ENCODE data around the gene IWS1.

Gene IWS1

DNA sequence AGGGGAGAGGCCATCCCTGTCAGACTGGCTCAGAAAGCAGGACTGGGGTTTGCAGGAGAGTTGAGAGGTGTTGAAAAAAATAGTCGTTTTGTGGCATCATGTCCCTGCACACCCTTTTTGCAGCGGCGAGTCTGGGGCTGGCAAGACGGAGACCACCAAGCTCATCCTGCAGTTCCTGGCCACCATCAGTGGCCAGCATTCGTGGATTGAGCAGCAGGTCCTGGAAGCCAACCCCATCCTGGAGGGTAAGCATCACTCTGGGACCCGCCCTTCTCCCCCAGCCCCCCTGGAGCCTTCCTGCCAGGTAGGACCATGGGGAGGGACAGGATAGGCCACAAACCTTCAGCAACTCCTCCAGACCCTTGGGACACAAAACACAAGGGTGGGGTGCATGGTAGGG lies 43.4 kb upstream of the IWS1 start:
- no peak overlapping the region for H3K9ac ChIP-seq (ENCODE audit: low read depth in 1 of 2, low read length in 2 of 2)
- no peak overlapping the region for H3K27ac ChIP-seq (ENCODE audit: low read depth in 2 of 2, low read length in 2 of 2)
- no peak overlapping the region for H3K4me3 ChIP-seq (ENCODE audit: low read length in 2 of 2)

GRCh38 chr2:127568128-127568527 lies 41.8 kb upstream of the IWS1 start:
- Histone ChIP-seq H3K4me1 (ENCODE audit: control insufficient read depth in 2 of 2, insufficient read depth in 2 of 2, low read length in 2 of 2) (peaks cover 0 to 6% of the 10 kb centered on the region in 2 donors), H3K27ac (ENCODE audit: low read depth in 2 of 2, low read length in 2 of 2) (no peak overlapping the region), H3K9me3 (ENCODE audit: control insufficient read depth in 2 of 2, low read length in 2 of 2) (no peaks in the 10 kb centered on the region), H3K36me3 (ENCODE audit: control insufficient read depth in 2 of 2, insufficient read depth in 2 of 2, low read length in 2 of 2) (peaks cover 40 to 50% of the 10 kb centered on the region in 2 donors), H3K27me3 (ENCODE audit: control insufficient read depth in 2 of 2, insufficient read depth in 2 of 2, low read length in 2 of 2) (no peaks in the 10 kb centered on the region), H3K4me3 (ENCODE audit: low read length in 2 of 2) (no peak overlapping the region), H3K9ac (ENCODE audit: low read depth in 1 of 2, low read length in 2 of 2) (no peak overlapping the region)

More for the DNA sequence above, 43.4 kb upstream of the IWS1 start:
- Histone ChIP-seq H3K9me3 (ENCODE audit: control insufficient read depth in 2 of 2, low read length in 2 of 2) (no peaks in the 10 kb centered on the region), H3K4me1 (ENCODE audit: control insufficient read depth in 2 of 2, insufficient read depth in 2 of 2, low read length in 2 of 2) (no peaks in the 10 kb centered on the region), H3K27me3 (ENCODE audit: control insufficient read depth in 2 of 2, insufficient read depth in 2 of 2, low read length in 2 of 2) (no peaks in the 10 kb centered on the region), H3K36me3 (ENCODE audit: control insufficient read depth in 2 of 2, insufficient read depth in 2 of 2, low read length in 2 of 2) (peaks cover 41 to 52% of the 10 kb centered on the region in 2 donors)

DNA sequence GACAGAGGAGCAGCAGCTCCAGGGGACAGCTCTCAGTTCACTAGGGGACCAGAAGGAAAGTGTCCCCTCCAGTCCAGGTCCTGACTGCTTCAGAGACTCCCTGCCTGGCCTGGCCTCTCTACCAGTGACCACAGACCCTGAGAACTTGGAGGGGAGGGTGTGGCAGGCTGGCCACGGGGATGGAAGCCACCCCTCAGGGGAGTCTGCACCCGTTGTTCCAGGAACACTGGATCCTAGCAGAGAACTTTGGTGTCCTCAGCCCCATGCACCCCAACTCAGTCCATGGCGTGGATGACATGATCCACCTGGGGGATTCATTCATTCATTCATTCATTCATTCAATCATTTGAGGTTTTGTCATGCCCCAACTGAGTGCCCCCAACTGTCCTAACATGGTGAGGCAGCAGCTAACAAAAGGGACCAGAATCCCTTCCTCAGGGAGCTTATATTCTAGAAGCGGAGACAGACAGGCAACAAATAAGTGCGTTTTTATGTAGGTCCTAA lies 41.1 kb upstream of the IWS1 start:
- Histone ChIP-seq H3K36me3 (ENCODE audit: control insufficient read depth in 2 of 2, insufficient read depth in 2 of 2, low read length in 2 of 2) (peaks cover 41 to 50% of the 10 kb centered on the region in 2 donors), H3K27ac (ENCODE audit: low read depth in 2 of 2, low read length in 2 of 2) (no peak overlapping the region)

GRCh38 chr2:127566576-127566975 lies 40.3 kb upstream of the IWS1 start:
- Histone ChIP-seq H3K36me3 (ENCODE audit: control insufficient read depth in 2 of 2, insufficient read depth in 2 of 2, low read length in 2 of 2) (peaks cover 41 to 50% of the 10 kb centered on the region in 2 donors), H3K27me3 (ENCODE audit: control insufficient read depth in 2 of 2, insufficient read depth in 2 of 2, low read length in 2 of 2) (no peaks in the 10 kb centered on the region), H3K4me3 (ENCODE audit: low read length in 2 of 2) (no peak overlapping the region), H3K9ac (ENCODE audit: low read depth in 1 of 2, low read length in 2 of 2) (no peak overlapping the region), H3K9me3 (ENCODE audit: control insufficient read depth in 2 of 2, low read length in 2 of 2) (no peaks in the 10 kb centered on the region), H3K27ac (ENCODE audit: low read depth in 2 of 2, low read length in 2 of 2) (no peak overlapping the region), H3K4me1 (ENCODE audit: control insufficient read depth in 2 of 2, insufficient read depth in 2 of 2, low read length in 2 of 2) (peaks cover 0 to 10% of the 10 kb centered on the region in 2 donors)

More for the DNA sequence above, 41.1 kb upstream of the IWS1 start:
- Histone ChIP-seq H3K4me3 (ENCODE audit: low read length in 2 of 2) (no peak overlapping the region), H3K4me1 (ENCODE audit: control insufficient read depth in 2 of 2, insufficient read depth in 2 of 2, low read length in 2 of 2) (peaks cover 0 to 7% of the 10 kb centered on the region in 2 donors), H3K27me3 (ENCODE audit: control insufficient read depth in 2 of 2, insufficient read depth in 2 of 2, low read length in 2 of 2) (no peaks in the 10 kb centered on the region), H3K9me3 (ENCODE audit: control insufficient read depth in 2 of 2, low read length in 2 of 2) (no peaks in the 10 kb centered on the region), H3K9ac (ENCODE audit: low read depth in 1 of 2, low read length in 2 of 2) (no peak overlapping the region)

- Histone ChIP-seq H3K4me3 (ENCODE audit: low read length in 2 of 2) (no peak overlapping the region), H3K9ac (ENCODE audit: low read depth in 1 of 2, low read length in 2 of 2) (no peak overlapping the region), H3K36me3 (ENCODE audit: control insufficient read depth in 2 of 2, insufficient read depth in 2 of 2, low read length in 2 of 2) (peaks cover 41 to 50% of the 10 kb centered on the region in 2 donors), H3K27ac (ENCODE audit: low read depth in 2 of 2, low read length in 2 of 2) (no peak overlapping the region), H3K9me3 (ENCODE audit: control insufficient read depth in 2 of 2, low read length in 2 of 2) (no peaks in the 10 kb centered on the region), H3K4me1 (ENCODE audit: control insufficient read depth in 2 of 2, insufficient read depth in 2 of 2, low read length in 2 of 2) (peaks cover 0 to 13% of the 10 kb centered on the region in 2 donors), H3K27me3 (ENCODE audit: control insufficient read depth in 2 of 2, insufficient read depth in 2 of 2, low read length in 2 of 2) (no peaks in the 10 kb centered on the region)
Measured at GRCh38 chr2:127566139-127566417, 39.8 kb upstream of the IWS1 start.

DNA sequence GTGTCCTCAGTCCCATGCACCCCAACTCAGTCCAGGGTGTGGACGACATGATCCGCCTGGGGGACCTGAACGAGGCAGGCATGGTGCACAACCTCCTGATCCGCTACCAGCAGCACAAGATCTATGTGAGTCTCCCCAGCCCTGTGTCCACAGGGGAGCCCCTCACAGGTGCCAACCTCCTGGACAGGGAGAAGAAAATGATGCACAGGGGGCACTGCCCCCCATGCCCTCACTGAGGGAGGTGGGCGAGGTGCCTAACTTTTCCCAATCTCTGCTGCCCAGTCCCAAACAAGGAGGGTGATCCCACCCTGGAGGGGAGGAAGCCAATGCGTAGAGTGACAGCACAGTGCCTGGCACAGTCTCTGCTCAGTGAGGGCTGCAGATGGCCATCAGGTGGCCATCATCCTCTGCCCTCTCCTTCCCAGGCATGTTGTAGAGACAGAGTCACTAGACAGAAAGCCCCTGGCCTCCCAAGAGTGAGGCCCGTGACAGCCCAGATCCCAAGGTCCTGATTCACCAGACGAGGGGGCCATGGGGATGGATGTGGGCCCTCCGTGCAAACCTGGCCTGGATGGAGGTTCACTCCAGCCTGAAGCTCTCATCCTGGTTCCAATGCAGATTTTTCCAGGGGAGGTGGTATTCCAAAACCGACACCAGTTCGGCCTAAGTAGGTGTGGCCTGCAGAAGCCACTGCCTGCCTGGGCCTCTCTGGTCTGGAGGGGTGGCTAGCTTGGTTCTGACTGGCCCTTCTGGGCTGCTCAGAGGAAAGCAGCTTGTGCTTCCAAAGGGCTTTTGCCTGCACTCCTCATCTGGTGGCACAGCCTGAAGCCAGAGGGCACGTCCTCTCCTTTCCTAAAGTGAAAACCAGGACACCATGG lies 39.2 kb upstream of the IWS1 start:
- H3K27me3 ChIP-seq (ENCODE audit: control insufficient read depth in 2 of 2, insufficient read depth in 2 of 2, low read length in 2 of 2): no peaks in the 10 kb centered on the region
- no peaks in the 10 kb centered on the region for H3K9me3 ChIP-seq (ENCODE audit: control insufficient read depth in 2 of 2, low read length in 2 of 2)
- H3K27ac ChIP-seq (ENCODE audit: low read depth in 2 of 2, low read length in 2 of 2): no peak overlapping the region
- peaks cover 0 to 13% of the 10 kb centered on the region in 2 donors for H3K4me1 ChIP-seq (ENCODE audit: control insufficient read depth in 2 of 2, insufficient read depth in 2 of 2, low read length in 2 of 2)
- peaks cover 42 to 50% of the 10 kb centered on the region in 2 donors for H3K36me3 ChIP-seq (ENCODE audit: control insufficient read depth in 2 of 2, insufficient read depth in 2 of 2, low read length in 2 of 2)
- no peak overlapping the region for H3K9ac ChIP-seq (ENCODE audit: low read depth in 1 of 2, low read length in 2 of 2)
- H3K4me3 ChIP-seq (ENCODE audit: low read length in 2 of 2): no peak overlapping the region

DNA sequence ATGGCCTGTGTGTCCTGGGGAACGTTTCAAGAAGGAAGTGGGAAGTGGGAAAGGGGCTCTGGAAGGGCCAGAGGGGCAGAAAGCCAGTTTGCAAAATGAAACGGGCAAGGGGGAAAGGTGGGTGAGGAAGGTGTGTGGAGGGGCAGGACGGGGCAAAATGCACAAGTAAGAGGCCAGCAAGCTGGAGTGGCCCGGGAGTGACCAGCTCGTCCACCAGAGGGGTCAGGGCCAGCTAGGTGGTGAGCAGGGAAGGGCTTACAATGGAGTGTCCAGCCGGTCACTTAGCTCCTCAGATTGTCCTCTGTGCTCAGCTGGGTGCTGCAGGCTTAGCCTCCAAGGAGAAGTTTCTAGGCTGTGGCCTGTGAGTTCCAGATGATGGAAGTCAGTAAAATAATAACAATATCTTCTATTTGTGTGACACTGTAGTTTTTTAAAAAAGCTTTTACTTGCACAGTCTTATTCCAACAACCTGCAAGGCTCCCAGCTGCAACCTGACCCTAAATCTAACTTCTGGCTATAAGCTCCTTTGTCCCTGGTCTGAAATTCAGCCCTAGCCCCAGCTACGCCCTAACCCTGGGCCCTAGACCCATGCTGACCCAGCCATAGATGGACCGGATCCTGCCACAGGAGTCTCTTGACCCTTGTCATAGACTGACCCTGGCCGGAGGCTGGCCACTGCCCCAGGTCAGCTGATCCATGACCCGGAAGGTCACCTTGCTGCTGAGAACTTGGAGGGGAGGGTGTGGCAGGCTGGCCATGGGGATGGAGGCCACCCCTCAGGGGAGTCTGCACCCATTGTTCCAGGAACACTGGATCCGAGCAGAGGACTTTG lies 38.4 kb upstream of the IWS1 start:
- no peak overlapping the region for H3K27ac ChIP-seq (ENCODE audit: low read depth in 2 of 2, low read length in 2 of 2)
- H3K4me1 ChIP-seq (ENCODE audit: control insufficient read depth in 2 of 2, insufficient read depth in 2 of 2, low read length in 2 of 2): peaks cover 0 to 13% of the 10 kb centered on the region in 2 donors
- H3K27me3 ChIP-seq (ENCODE audit: control insufficient read depth in 2 of 2, insufficient read depth in 2 of 2, low read length in 2 of 2): no peaks in the 10 kb centered on the region
- no peak overlapping the region for H3K4me3 ChIP-seq (ENCODE audit: low read length in 2 of 2)
- H3K9ac ChIP-seq (ENCODE audit: low read depth in 1 of 2, low read length in 2 of 2): no peak overlapping the region
- H3K36me3 ChIP-seq (ENCODE audit: control insufficient read depth in 2 of 2, insufficient read depth in 2 of 2, low read length in 2 of 2): peaks cover 44 to 47% of the 10 kb centered on the region in 2 donors
- no peaks in the 10 kb centered on the region for H3K9me3 ChIP-seq (ENCODE audit: control insufficient read depth in 2 of 2, low read length in 2 of 2)

GRCh38 chr2:127563458-127564428 lies 37.5 kb upstream of the IWS1 start:
- Histone ChIP-seq H3K4me3 (ENCODE audit: low read length in 2 of 2) (peak overlapping the region in 1 of 2 donors; percentile 11), H3K9ac (ENCODE audit: low read depth in 1 of 2, low read length in 2 of 2) (no peak overlapping the region), H3K36me3 (ENCODE audit: control insufficient read depth in 2 of 2, insufficient read depth in 2 of 2, low read length in 2 of 2) (peaks cover 39 to 45% of the 10 kb centered on the region in 2 donors), H3K27me3 (ENCODE audit: control insufficient read depth in 2 of 2, insufficient read depth in 2 of 2, low read length in 2 of 2) (no peaks in the 10 kb centered on the region), H3K27ac (ENCODE audit: low read depth in 2 of 2, low read length in 2 of 2) (no peak overlapping the region), H3K4me1 (ENCODE audit: control insufficient read depth in 2 of 2, insufficient read depth in 2 of 2, low read length in 2 of 2) (peaks cover 0 to 13% of the 10 kb centered on the region in 2 donors), H3K9me3 (ENCODE audit: control insufficient read depth in 2 of 2, low read length in 2 of 2) (no peaks in the 10 kb centered on the region)

- Histone ChIP-seq H3K27me3 (ENCODE audit: control insufficient read depth in 2 of 2, insufficient read depth in 2 of 2, low read length in 2 of 2) (no peaks in the 10 kb centered on the region), H3K4me1 (ENCODE audit: control insufficient read depth in 2 of 2, insufficient read depth in 2 of 2, low read length in 2 of 2) (peaks cover 0 to 13% of the 10 kb centered on the region in 2 donors), H3K9ac (ENCODE audit: low read depth in 1 of 2, low read length in 2 of 2) (no peak overlapping the region), H3K27ac (ENCODE audit: low read depth in 2 of 2, low read length in 2 of 2) (no peak overlapping the region), H3K36me3 (ENCODE audit: control insufficient read depth in 2 of 2, insufficient read depth in 2 of 2, low read length in 2 of 2) (peaks cover 36 to 42% of the 10 kb centered on the region in 2 donors), H3K9me3 (ENCODE audit: control insufficient read depth in 2 of 2, low read length in 2 of 2) (no peaks in the 10 kb centered on the region), H3K4me3 (ENCODE audit: low read length in 2 of 2) (peak overlapping the region in 1 of 2 donors; percentile 11)
Measured at GRCh38 chr2:127562936-127563335, 36.6 kb upstream of the IWS1 start.

Data from mucosa of rectum (tissue), 2 donors.